GM10248 (cell line): ENCODE data around the gene DTX4.

ENCODE experiments used
- CTCF ChIA-PET: fragments of 300-600 bp; sonication (Branson Sonifier 250); formaldehyde crosslinking; extraction: SDS; loops from one replicate; lab custom pipeline; 2021; ENCODE audit warnings: antibody characterized with exemption; lab: Yijun Ruan, JAX
- POLR2A ChIA-PET: fragments of 350-650 bp; sonication (Branson Sonifier 250); formaldehyde crosslinking; extraction: SDS; loops from one replicate; lab custom pipeline; 2020; ENCODE audit warnings: antibody characterized with exemption; lab: Yijun Ruan, JAX
- DNase-seq: peaks from one replicate; pipeline ENCODE4 v3.0.0; 2012; ENCODE audit errors: extremely low spot score
- CTCF ChIP-seq: IDR thresholded peaks from 2 replicates; pipeline ENCODE4 v1.5.1; 2012; ENCODE audit warnings: mild to moderate bottlenecking, low read depth; ENCODE audit errors: extremely low read depth, missing control alignments, control extremely low read depth

The DTX4 gene

DNA sequence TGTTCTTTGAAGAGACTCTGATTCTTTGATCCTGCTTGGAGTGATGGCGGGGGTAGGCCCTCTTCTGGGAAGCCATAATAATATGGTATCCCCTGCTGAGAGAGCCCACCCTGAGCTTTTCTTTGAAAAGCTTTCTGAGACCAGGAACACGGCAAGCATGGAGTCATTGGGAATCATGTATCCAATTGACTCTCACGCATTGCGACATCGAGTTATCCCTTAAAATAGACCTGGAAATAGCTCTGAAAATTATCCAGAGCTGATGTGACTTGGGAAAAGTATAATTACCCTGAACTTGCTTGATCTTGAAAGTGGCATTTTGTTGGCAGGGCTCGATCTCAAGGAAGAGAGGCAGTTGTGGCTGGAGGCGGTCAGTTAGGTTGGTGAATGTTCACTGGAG lies 77.6 kb downstream of the DTX4 start:
- no peak for TF ChIP-seq CTCF
- POLR2A ChIA-PET = no interaction called here
- CTCF ChIA-PET = interaction anchor here (1.5 kb wide), 1 partner anchor 11 kb away, joined by 3 read pairs; no protein-coding TSS in a partner anchor
- DNase-seq = no peak

GRCh38 chr11:59253001-59253400 lies 81.1 kb downstream of the DTX4 start:
- POLR2A ChIA-PET = no interaction called here
- CTCF ChIA-PET = interaction anchor here (1.0 to 1.8 kb wide), 2 partner anchors 14 to 40 kb away, joined by 4 to 5 read pairs; no protein-coding TSS in a partner anchor
- TF ChIP-seq CTCF = no peak

GRCh38 chr11:59254286-59254685 lies 82.4 kb downstream of the DTX4 start:
- POLR2A ChIA-PET = no interaction called here
- CTCF ChIA-PET = interaction anchor here (1.6 kb wide), 1 partner anchor 83 kb away, joined by 3 read pairs; no protein-coding TSS in a partner anchor
- DNase-seq = no peak

More at GRCh38 chr11:59253001-59253400, 81.1 kb downstream of the DTX4 start:
- DNase-seq = no peak

GRCh38 chr11:59255281-59255680 lies 83.3 kb downstream of the DTX4 start:
- ChIA-PET CTCF (interaction anchor here (1.6 kb wide), 1 partner anchor 84 kb away, joined by 3 read pairs; no protein-coding TSS in a partner anchor), POLR2A (no interaction called here)
- no peak for TF ChIP-seq CTCF
- DNase-seq = no peak

More at GRCh38 chr11:59254286-59254685, 82.4 kb downstream of the DTX4 start:
- no peak for TF ChIP-seq CTCF
